KMS-11 (cell line): ENCODE data around the gene PRKG2.

Source experiments
- H2AFZ ChIP-seq: fragments of 200-600 bp; sonication (generic); 2 replicates; pipeline ENCODE4 v1.6.1; 2016; ENCODE audit warnings: antibody characterized with exemption, mixed run types, low read depth
- H3K27ac ChIP-seq: fragments of 200-600 bp; sonication (generic); 2 replicates; pipeline ENCODE4 v1.6.1; 2016; ENCODE audit warnings: mild to moderate bottlenecking, mixed run types
- H3K27me3 ChIP-seq: fragments of 200-600 bp; sonication (generic); 2 replicates; pipeline ENCODE4 v1.6.1; 2017; ENCODE audit warnings: mild to moderate bottlenecking, low read depth, mixed run types, moderate library complexity; ENCODE audit not compliant: insufficient read depth
- H3K36me3 ChIP-seq: fragments of 200-600 bp; sonication (generic); 2 replicates; pipeline ENCODE4 v1.6.1; 2017; ENCODE audit warnings: mild to moderate bottlenecking, mixed run types; ENCODE audit not compliant: insufficient read depth
- H3K4me1 ChIP-seq: fragments of 200-600 bp; sonication (generic); 2 replicates; pipeline ENCODE4 v1.6.1; 2016; ENCODE audit warnings: mild to moderate bottlenecking, low read depth, mixed run types; ENCODE audit not compliant: poor library complexity, severe bottlenecking
- H3K4me2 ChIP-seq: fragments of 200-600 bp; sonication (generic); 2 replicates; pipeline ENCODE4 v1.7.0; 2016; ENCODE audit warnings: mild to moderate bottlenecking, mixed run types
- H3K4me3 ChIP-seq: fragments of 200-600 bp; sonication (generic); IDR thresholded peaks from 2 replicates; pipeline ENCODE4 v1.6.1; 2017; ENCODE audit warnings: low read depth, low read length, mixed read lengths; ENCODE audit not compliant: insufficient read depth
- H3K79me2 ChIP-seq: fragments of 200-600 bp; sonication (generic); 2 replicates; pipeline ENCODE4 v1.6.1; 2016; ENCODE audit warnings: low read depth, mixed run types; ENCODE audit not compliant: insufficient read depth
- H3K9ac ChIP-seq: fragments of 200-600 bp; sonication (generic); 2 replicates; pipeline ENCODE4 v1.6.1; 2016; ENCODE audit warnings: mild to moderate bottlenecking, mixed run types
- H4K20me1 ChIP-seq: fragments of 200-600 bp; sonication (generic); 2 replicates; pipeline ENCODE4 v1.6.1; 2016; ENCODE audit warnings: mild to moderate bottlenecking, mixed run types; ENCODE audit not compliant: insufficient read depth
- CTCF ChIP-seq: fragments of 200-600 bp; sonication (generic); conservative IDR thresholded peaks from 2 replicates; pipeline ENCODE4 v1.6.1; 2017; ENCODE audit warnings: low read depth, mild to moderate bottlenecking, antibody characterized with exemption, low read length, moderate library complexity, mixed read lengths

Gene PRKG2

GRCh38 chr4:81250430-81250829 is 35.4 kb upstream of the PRKG2 start:
- H3K27me3 ChIP-seq, result no peaks in the 10 kb centered on the region
- no peak overlapping the region for H2AFZ ChIP-seq
- H3K4me1 ChIP-seq, result no peaks in the 10 kb centered on the region
- H3K27ac ChIP-seq, result no peak overlapping the region
- no peaks in the 10 kb centered on the region for H3K79me2 ChIP-seq
- H3K9ac ChIP-seq, result no peak overlapping the region
- no peak overlapping the region for H3K4me3 ChIP-seq
- H4K20me1 ChIP-seq, result no peaks in the 10 kb centered on the region
- no peak overlapping the region for H3K4me2 ChIP-seq
- no peak for TF ChIP-seq CTCF
- H3K36me3 ChIP-seq, result no peaks in the 10 kb centered on the region

- TF ChIP-seq CTCF, result no peak
- Histone ChIP-seq H4K20me1 (no peaks in the 10 kb centered on the region), H2AFZ (no peak overlapping the region), H3K4me2 (no peak overlapping the region), H3K36me3 (no peaks in the 10 kb centered on the region), H3K9ac (no peak overlapping the region), H3K4me3 (no peak overlapping the region), H3K4me1 (no peaks in the 10 kb centered on the region), H3K27me3 (no peaks in the 10 kb centered on the region), H3K27ac (no peak overlapping the region), H3K79me2 (no peaks in the 10 kb centered on the region)
These were observed 30.4 kb upstream of the PRKG2 start for GRCh38 chr4:81245218-81246009.

GRCh38 chr4:81237791-81238190 is 22.8 kb upstream of the PRKG2 start:
- Histone ChIP-seq H3K9ac (no peak overlapping the region), H3K36me3 (no peaks in the 10 kb centered on the region; the same call in 1 of the 2 replicates), H3K27ac (no peak overlapping the region), H3K27me3 (no peaks in the 10 kb centered on the region), H3K4me3 (no peak overlapping the region), H2AFZ (no peak overlapping the region), H3K4me1 (no peaks in the 10 kb centered on the region), H4K20me1 (no peaks in the 10 kb centered on the region), H3K4me2 (no peak overlapping the region), H3K79me2 (no peaks in the 10 kb centered on the region)
- no peak for TF ChIP-seq CTCF

GRCh38 chr4:81235982-81236749 is 21.1 kb upstream of the PRKG2 start:
- no peak overlapping the region for H3K4me2 ChIP-seq
- no peak for TF ChIP-seq CTCF
- H4K20me1 ChIP-seq, result no peaks in the 10 kb centered on the region
- no peaks in the 10 kb centered on the region for H3K27me3 ChIP-seq
- H3K79me2 ChIP-seq, result no peaks in the 10 kb centered on the region
- H2AFZ ChIP-seq, result no peak overlapping the region
- H3K9ac ChIP-seq, result no peak overlapping the region
- H3K4me1 ChIP-seq, result no peaks in the 10 kb centered on the region
- H3K36me3 ChIP-seq, result no peaks in the 10 kb centered on the region; the same call in 1 of the 2 replicates
- no peak overlapping the region for H3K27ac ChIP-seq
- H3K4me3 ChIP-seq, result no peak overlapping the region
